Cardiac septum (tissue), 1 donor: ENCODE data around the gene KIF25. TPM values are rescaled to one million over a fixed set of nuclear protein-coding genes. Genes with fewer than 3 reads are reported as not detected.

ENCODE experiments used
- DNase-seq: peaks from one replicate; pipeline ENCODE4 v3.0.0-alpha.2; 2020; ENCODE audit warnings: low spot score
- intact Hi-C: fragments of 100-400 bp; cut with DNase I; formaldehyde crosslinking; loops from one replicate; pipeline ENCODE4 v1.14.0; 2022
- total RNA-seq: library from RNA; stranded (reverse); fragmentation: NEBNext Ultra II Directional; extraction: Animal tissue kit (Norgen Biotek cat#: 25700); gene quantifications from one replicate; pipeline ENCODE4 v1.2.1, GENCODE V29; 2021
- donor health status: DM: no; HTN: no; CAD: no.

The KIF25 gene
- total RNA-seq, 1 donor from 2014 or later = 0.24 TPM

- intact Hi-C loops = no loop called here
- no peak for DNase-seq
Observed at GRCh38 chr6:168043193-168043847, 45.8 kb downstream of the KIF25 start.

GRCh38 chr6:168043848-168044415 is 46.5 kb downstream of the KIF25 start:
- DNase-seq = no peak
- intact Hi-C loops = no loop called here

GRCh38 chr6:168044521-168045130 is 47.2 kb downstream of the KIF25 start:
- DNase-seq = no peak
- intact Hi-C loops = no loop called here

- intact Hi-C loops = no loop called here
- no peak for DNase-seq
Observed at GRCh38 chr6:168045141-168045691, 47.7 kb downstream of the KIF25 start.

GRCh38 chr6:168045706-168046620 is 48.5 kb downstream of the KIF25 start:
- intact Hi-C loops = no loop called here
- no peak for DNase-seq

- intact Hi-C loops = no loop called here
- DNase-seq = no peak
Observed at GRCh38 chr6:168046696-168047095, 49.2 kb downstream of the KIF25 start.

- no peak for DNase-seq
- intact Hi-C loops = no loop called here
Observed at GRCh38 chr6:168047841-168048723, 50.6 kb downstream of the KIF25 start.

GRCh38 chr6:168048724-168049025 is 51.2 kb downstream of the KIF25 start:
- DNase-seq = no peak
- intact Hi-C loops = no loop called here

- intact Hi-C loops = no loop called here
- no peak for DNase-seq
Observed at GRCh38 chr6:168049277-168049676, 51.8 kb downstream of the KIF25 start.

- intact Hi-C loops = loop anchor here (5.0 kb wide), 1 partner anchor 122 kb away; no protein-coding TSS in a partner anchor
- DNase-seq = no peak
Observed at GRCh38 chr6:168049706-168050224, 52.3 kb downstream of the KIF25 start.

- DNase-seq = no peak
- intact Hi-C loops = loop anchor here (5.0 kb wide), 1 partner anchor 123 kb away; no protein-coding TSS in a partner anchor
Observed at GRCh38 chr6:168050225-168050880, 52.9 kb downstream of the KIF25 start.

- DNase-seq = no peak
- intact Hi-C loops = loop anchor here (5.0 kb wide), 1 partner anchor 124 kb away; no protein-coding TSS in a partner anchor
Observed at GRCh38 chr6:168050881-168051586, 53.6 kb downstream of the KIF25 start.

- no peak for DNase-seq
- intact Hi-C loops = loop anchor here (5.0 kb wide), 1 partner anchor 124 kb away; no protein-coding TSS in a partner anchor
Observed at GRCh38 chr6:168051648-168052047, 54.2 kb downstream of the KIF25 start.

GRCh38 chr6:168052291-168052891 is 54.9 kb downstream of the KIF25 start:
- no peak for DNase-seq
- intact Hi-C loops = loop anchor here (5.0 kb wide), 1 partner anchor 125 kb away; no protein-coding TSS in a partner anchor

GRCh38 chr6:168053086-168053956 is 55.9 kb downstream of the KIF25 start:
- DNase-seq = no peak
- intact Hi-C loops = loop anchor here (5.0 kb wide), 1 partner anchor 126 kb away; no protein-coding TSS in a partner anchor

GRCh38 chr6:168053957-168054471 is 56.5 kb downstream of the KIF25 start:
- DNase-seq = no peak
- intact Hi-C loops = loop anchor here (5.0 kb wide), 1 partner anchor 127 kb away; no protein-coding TSS in a partner anchor
